Astrocyte (in vitro differentiated cells and primary cell): ENCODE data around the gene GPR22. TPM values are rescaled to one million over a fixed set of nuclear protein-coding genes. Genes with fewer than 3 reads are reported as not detected.

Source experiments
- total RNA-seq: library from RNA; stranded (reverse); gene quantifications from 2 replicates; pipeline ENCODE4 v1.2.1, GENCODE V29; 2021

Gene GPR22
- total RNA-seq, 1 donor from 2014 or later = not detected

Other genes with a start within 250 kb of the GPR22 start
- gene COG5, start 93.9 kb downstream of the GPR22 start, total RNA-seq = 53.4 and 57.1 TPM in 2 replicates
- gene DUS4L, start 93.9 kb downstream of the GPR22 start, total RNA-seq = 6.3 and 6.7 TPM in 2 replicates
- 48.0 and 54.9 TPM in 2 replicates for gene BCAP29, start 110.2 kb downstream of the GPR22 start, total RNA-seq
- gene SLC26A4, start 190.8 kb downstream of the GPR22 start, total RNA-seq = 0.57 and 0.91 TPM in 2 replicates